WTC11 (cell line): ENCODE data around the gene CSF1R. TPM values are rescaled to one million over a fixed set of nuclear protein-coding genes. Genes with fewer than 3 reads are reported as not detected.

ENCODE experiments used
- ATAC-seq: fragments of 200-7000 bp; cut with Tn5 transposase; 2 replicates; pipeline ENCODE4 v1.10.0; 2021; ENCODE audit warnings: mild to moderate bottlenecking, moderate library complexity
- CTCF ChIA-PET: fragments of 300-600 bp; sonication (Branson Sonifier 250); formaldehyde crosslinking; loops from one replicate; lab custom pipeline; 2021; ENCODE audit warnings: antibody characterized with exemption; lab: Charles Lee
- POLR2A ChIA-PET: fragments of 350-600 bp; sonication (Branson Sonifier 250); formaldehyde crosslinking; loops from one replicate; lab custom pipeline; 2021; ENCODE audit warnings: antibody characterized with exemption; lab: Charles Lee
- DNase-seq: peaks from one replicate; pipeline ENCODE4 v3.0.0; 2021; ENCODE audit warnings: low spot score
- H3K27ac Mint-ChIP-seq: 2 replicates; pipeline ENCODE4 v1.8.0; 2021; ENCODE audit warnings: mixed read lengths
- H3K27me3 Mint-ChIP-seq: 2 replicates; pipeline ENCODE4 v1.8.0; 2021; ENCODE audit warnings: low read depth, mild to moderate bottlenecking, moderate library complexity, mixed read lengths
- H3K36me3 Mint-ChIP-seq: 2 replicates; pipeline ENCODE4 v1.8.0; 2021; ENCODE audit warnings: mixed read lengths
- H3K4me1 Mint-ChIP-seq: 2 replicates; pipeline ENCODE4 v1.8.0; 2022; ENCODE audit warnings: mixed read lengths
- H3K4me3 Mint-ChIP-seq: 2 replicates; pipeline ENCODE4 v1.8.0; 2021; ENCODE audit warnings: mild to moderate bottlenecking, moderate library complexity, mixed read lengths
- H3K9me3 Mint-ChIP-seq: 2 replicates; pipeline ENCODE4 v1.8.0; 2021; ENCODE audit warnings: mixed read lengths
- EMX1 ChIP-seq: fragments of 250-450 bp; sonication (Bioruptor Pico); IDR thresholded peaks from 2 replicates; pipeline ENCODE4 v1.8.0; 2021; ENCODE audit warnings: mild to moderate bottlenecking
- FOXJ3 ChIP-seq: sonication (generic); formaldehyde crosslinking; IDR thresholded peaks from 2 replicates; pipeline ENCODE4 v1.9.0; 2021; ENCODE audit warnings: missing genetic modification reagents, mild to moderate bottlenecking, borderline replicate concordance
- GRHL2 ChIP-seq: fragments of 250-450 bp; sonication (Bioruptor Pico); IDR thresholded peaks from 2 replicates; pipeline ENCODE4 v1.8.0; 2022; ENCODE audit warnings: mild to moderate bottlenecking, moderate library complexity; ENCODE audit not compliant: insufficient replicate concordance, severe bottlenecking
- IRF2 ChIP-seq: sonication (generic); formaldehyde crosslinking; IDR thresholded peaks from 2 replicates; pipeline ENCODE4 v1.8.0; 2022; ENCODE audit warnings: low read depth, missing genetic modification reagents, borderline replicate concordance
- JAZF1 ChIP-seq: fragments of 250-450 bp; sonication (Bioruptor Pico); IDR thresholded peaks from 2 replicates; pipeline ENCODE4 v1.9.0; 2021; ENCODE audit warnings: moderate library complexity, mild to moderate bottlenecking, inconsistent platforms
- MYBL2 ChIP-seq: sonication (generic); formaldehyde crosslinking; IDR thresholded peaks from 2 replicates; pipeline ENCODE4 v1.8.1; 2023; ENCODE audit warnings: mild to moderate bottlenecking, moderate library complexity, missing genetic modification reagents
- NFATC4 ChIP-seq: fragments of 250-450 bp; sonication (Bioruptor Pico); IDR thresholded peaks from 2 replicates; pipeline ENCODE4 v1.9.0; 2021; ENCODE audit warnings: mild to moderate bottlenecking
- NR2C2 ChIP-seq: sonication (generic); formaldehyde crosslinking; IDR thresholded peaks from 2 replicates; pipeline ENCODE4 v1.8.0; 2022; ENCODE audit warnings: mild to moderate bottlenecking, missing genetic modification reagents
- PRRX2 ChIP-seq: fragments of 250-450 bp; sonication (Bioruptor Pico); IDR thresholded peaks from 2 replicates; pipeline ENCODE4 v1.8.0; 2021; ENCODE audit warnings: mild to moderate bottlenecking
- RORB ChIP-seq: fragments of 250-450 bp; sonication (Bioruptor Pico); IDR thresholded peaks from 2 replicates; pipeline ENCODE4 v1.9.0; 2021; ENCODE audit warnings: mild to moderate bottlenecking
- SMAD3 ChIP-seq: sonication (generic); formaldehyde crosslinking; IDR thresholded peaks from 2 replicates; pipeline ENCODE4 v1.8.0; 2022; ENCODE audit warnings: missing genetic modification reagents, mild to moderate bottlenecking, borderline replicate concordance
- TP53 ChIP-seq: sonication (generic); formaldehyde crosslinking; IDR thresholded peaks from 2 replicates; pipeline ENCODE4 v1.8.1; 2023; ENCODE audit warnings: mild to moderate bottlenecking, missing genetic modification reagents
- ZNF121 ChIP-seq: sonication (generic); formaldehyde crosslinking; IDR thresholded peaks from 2 replicates; pipeline ENCODE4 v1.8.0; 2023; ENCODE audit warnings: missing genetic modification reagents
- ZNF138 ChIP-seq: sonication (generic); formaldehyde crosslinking; conservative IDR thresholded peaks from 2 replicates; pipeline ENCODE4 v1.8.1; 2022; ENCODE audit warnings: mild to moderate bottlenecking, moderate library complexity, missing genetic modification reagents
- ZNF396 ChIP-seq: fragments of 250-450 bp; sonication (Bioruptor Pico); IDR thresholded peaks from 2 replicates; pipeline ENCODE4 v1.8.0; 2021; ENCODE audit warnings: mild to moderate bottlenecking, moderate library complexity, borderline replicate concordance
- ZNF671 ChIP-seq: fragments of 250-450 bp; sonication (Bioruptor Pico); IDR thresholded peaks from 2 replicates; pipeline ENCODE4 v1.8.0; 2021; ENCODE audit warnings: mild to moderate bottlenecking
- total RNA-seq: library from RNA; stranded (reverse); gene quantifications from 3 replicates; pipeline ENCODE4 v1.2.3, GENCODE V29; 2021
- TF ChIP-seq, protein P1 (sequence below): sonication (generic); formaldehyde crosslinking; IDR thresholded peaks from 2 replicates; pipeline ENCODE4 v1.8.0; 2022; ENCODE audit warnings: missing genetic modification reagents
- TF ChIP-seq, protein P2 (sequence below): fragments of 250-450 bp; sonication (Bioruptor Pico); IDR thresholded peaks from 2 replicates; pipeline ENCODE4 v1.8.0; 2021; ENCODE audit warnings: mild to moderate bottlenecking
- TF ChIP-seq, protein P3 (sequence below): fragments of 250-450 bp; sonication (Bioruptor Pico); IDR thresholded peaks from 2 replicates; pipeline ENCODE4 v1.9.0; 2021; ENCODE audit warnings: mild to moderate bottlenecking
- TF ChIP-seq, protein P4 (sequence below): sonication (generic); formaldehyde crosslinking; IDR thresholded peaks from 2 replicates; pipeline ENCODE4 v1.8.1; 2022; ENCODE audit warnings: mild to moderate bottlenecking, missing genetic modification reagents, moderate library complexity, borderline replicate concordance
- TF ChIP-seq, protein P5 (sequence below): sonication (generic); formaldehyde crosslinking; IDR thresholded peaks from 2 replicates; pipeline ENCODE4 v1.8.0; 2023; ENCODE audit warnings: mild to moderate bottlenecking, missing genetic modification reagents

The CSF1R gene
- total RNA-seq, 1 experiment from 2014 or later, result 0.20 TPM

DNA sequence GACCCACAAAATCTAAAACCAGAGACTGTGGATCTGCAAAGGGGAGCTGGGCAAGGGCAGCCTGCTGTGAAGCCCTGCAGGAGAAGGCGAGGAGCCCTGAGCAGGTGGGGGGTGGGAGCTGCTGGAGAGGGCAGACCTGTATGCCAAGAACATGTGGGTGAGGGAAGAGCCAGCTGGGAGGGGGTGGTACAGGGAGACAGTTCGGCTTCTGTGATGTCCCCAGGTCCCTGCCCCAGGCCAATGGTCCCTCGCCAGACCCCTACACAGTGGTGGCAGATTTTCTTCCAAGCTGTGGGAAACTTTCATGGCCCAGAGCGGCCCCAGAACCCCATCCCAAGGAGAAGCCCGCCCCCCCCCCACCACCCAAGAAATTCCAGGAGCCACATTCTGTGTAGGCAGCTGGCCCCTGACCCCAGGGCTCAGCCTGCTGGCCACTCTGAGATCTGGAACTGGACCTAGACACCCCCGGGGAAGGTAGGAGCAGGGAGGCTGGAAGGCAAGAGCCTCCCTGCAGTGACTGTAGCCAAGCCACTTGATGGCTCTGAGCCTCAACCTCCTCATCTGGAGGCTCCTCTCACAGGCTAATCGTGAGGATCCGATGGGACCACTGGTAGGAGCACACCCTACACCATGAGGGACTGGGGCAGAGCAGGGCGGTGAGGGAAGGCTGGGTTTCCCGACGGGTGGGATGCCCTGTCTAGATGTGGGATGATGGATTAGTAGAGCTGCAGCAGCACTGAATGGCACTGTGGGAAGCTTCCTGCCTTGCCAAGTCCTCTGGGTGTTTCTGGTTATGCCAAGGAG is 22.6 kb upstream of the CSF1R start (continued):
- TF ChIP-seq ZNF671 (CRISPR knock-in tag) (no peak), TP53 (CRISPR knock-in tag) (no peak)

DNA sequence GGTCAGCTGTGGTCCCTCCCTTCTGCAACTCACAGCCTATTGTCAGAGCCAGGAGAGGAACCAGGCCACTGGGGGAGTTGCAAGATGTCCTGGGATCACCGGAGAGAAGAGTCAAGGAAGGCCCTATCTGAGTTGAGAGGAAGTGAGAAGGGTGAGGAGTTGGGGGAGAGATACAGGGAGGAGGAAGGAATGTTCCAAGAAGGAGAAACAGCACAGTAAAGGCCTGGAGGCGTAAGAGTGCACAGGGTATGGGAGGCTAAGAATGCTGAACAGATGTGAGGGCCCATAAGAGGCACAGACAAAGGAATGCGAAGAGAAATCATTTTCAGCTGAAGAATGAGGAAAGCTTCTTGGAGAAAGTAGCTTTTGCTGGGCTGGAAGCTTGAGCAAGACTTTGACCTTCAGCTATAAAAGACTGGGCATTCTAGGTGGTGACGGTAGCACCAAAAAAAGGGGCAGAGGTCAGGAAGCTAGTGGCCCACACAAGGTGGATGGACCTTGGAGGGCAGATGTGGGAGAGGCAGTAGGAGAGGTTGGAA is 21.6 kb upstream of the CSF1R start:
- Mint-ChIP-seq H3K4me3 (no peak overlapping the region), H3K9me3 (no peaks in the 10 kb centered on the region), H3K27ac (no peak overlapping the region), H3K36me3 (no peaks in the 10 kb centered on the region), H3K27me3 (no peaks in the 10 kb centered on the region), H3K4me1 (0 out of 2 replicates have a peak, but pooled peaks cover 2% of the 10 kb centered on the region)
- no peak for ATAC-seq
- ChIA-PET POLR2A (no interaction called here), CTCF (interaction anchor here (1.3 kb wide), 1 partner anchor 14 kb away, joined by 3 read pairs; no protein-coding TSS in a partner anchor)
- no peak for DNase-seq
- TF ChIP-seq PRRX2 (CRISPR knock-in tag) (no peak), RORB (CRISPR knock-in tag) (no peak), FOXJ3 (CRISPR knock-in tag) (no peak), EMX1 (CRISPR knock-in tag) (no peak), NFATC4 (CRISPR knock-in tag) (no peak), ZNF138 (no peak), GRHL2 (CRISPR knock-in tag) (no peak), SMAD3 (CRISPR knock-in tag) (no peak), IRF2 (no peak), NR2C2 (CRISPR knock-in tag) (no peak), MYBL2 (CRISPR knock-in tag) (no peak), ZNF121 (CRISPR knock-in tag) (no peak), JAZF1 (CRISPR knock-in tag) (no peak), ZNF396 (CRISPR knock-in tag) (no peak)
- TF ChIP-seq, protein P1, sequence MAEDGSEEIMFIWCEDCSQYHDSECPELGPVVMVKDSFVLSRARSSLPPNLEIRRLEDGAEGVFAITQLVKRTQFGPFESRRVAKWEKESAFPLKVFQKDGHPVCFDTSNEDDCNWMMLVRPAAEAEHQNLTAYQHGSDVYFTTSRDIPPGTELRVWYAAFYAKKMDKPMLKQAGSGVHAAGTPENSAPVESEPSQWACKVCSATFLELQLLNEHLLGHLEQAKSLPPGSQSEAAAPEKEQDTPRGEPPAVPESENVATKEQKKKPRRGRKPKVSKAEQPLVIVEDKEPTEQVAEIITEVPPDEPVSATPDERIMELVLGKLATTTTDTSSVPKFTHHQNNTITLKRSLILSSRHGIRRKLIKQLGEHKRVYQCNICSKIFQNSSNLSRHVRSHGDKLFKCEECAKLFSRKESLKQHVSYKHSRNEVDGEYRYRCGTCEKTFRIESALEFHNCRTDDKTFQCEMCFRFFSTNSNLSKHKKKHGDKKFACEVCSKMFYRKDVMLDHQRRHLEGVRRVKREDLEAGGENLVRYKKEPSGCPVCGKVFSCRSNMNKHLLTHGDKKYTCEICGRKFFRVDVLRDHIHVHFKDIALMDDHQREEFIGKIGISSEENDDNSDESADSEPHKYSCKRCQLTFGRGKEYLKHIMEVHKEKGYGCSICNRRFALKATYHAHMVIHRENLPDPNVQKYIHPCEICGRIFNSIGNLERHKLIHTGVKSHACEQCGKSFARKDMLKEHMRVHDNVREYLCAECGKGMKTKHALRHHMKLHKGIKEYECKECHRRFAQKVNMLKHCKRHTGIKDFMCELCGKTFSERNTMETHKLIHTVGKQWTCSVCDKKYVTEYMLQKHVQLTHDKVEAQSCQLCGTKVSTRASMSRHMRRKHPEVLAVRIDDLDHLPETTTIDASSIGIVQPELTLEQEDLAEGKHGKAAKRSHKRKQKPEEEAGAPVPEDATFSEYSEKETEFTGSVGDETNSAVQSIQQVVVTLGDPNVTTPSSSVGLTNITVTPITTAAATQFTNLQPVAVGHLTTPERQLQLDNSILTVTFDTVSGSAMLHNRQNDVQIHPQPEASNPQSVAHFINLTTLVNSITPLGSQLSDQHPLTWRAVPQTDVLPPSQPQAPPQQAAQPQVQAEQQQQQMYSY (CRISPR knock-in tag), result no peak
- TF ChIP-seq, protein P2, sequence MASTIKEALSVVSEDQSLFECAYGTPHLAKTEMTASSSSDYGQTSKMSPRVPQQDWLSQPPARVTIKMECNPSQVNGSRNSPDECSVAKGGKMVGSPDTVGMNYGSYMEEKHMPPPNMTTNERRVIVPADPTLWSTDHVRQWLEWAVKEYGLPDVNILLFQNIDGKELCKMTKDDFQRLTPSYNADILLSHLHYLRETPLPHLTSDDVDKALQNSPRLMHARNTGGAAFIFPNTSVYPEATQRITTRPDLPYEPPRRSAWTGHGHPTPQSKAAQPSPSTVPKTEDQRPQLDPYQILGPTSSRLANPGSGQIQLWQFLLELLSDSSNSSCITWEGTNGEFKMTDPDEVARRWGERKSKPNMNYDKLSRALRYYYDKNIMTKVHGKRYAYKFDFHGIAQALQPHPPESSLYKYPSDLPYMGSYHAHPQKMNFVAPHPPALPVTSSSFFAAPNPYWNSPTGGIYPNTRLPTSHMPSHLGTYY (CRISPR knock-in tag), result no peak
- TF ChIP-seq, protein P3, sequence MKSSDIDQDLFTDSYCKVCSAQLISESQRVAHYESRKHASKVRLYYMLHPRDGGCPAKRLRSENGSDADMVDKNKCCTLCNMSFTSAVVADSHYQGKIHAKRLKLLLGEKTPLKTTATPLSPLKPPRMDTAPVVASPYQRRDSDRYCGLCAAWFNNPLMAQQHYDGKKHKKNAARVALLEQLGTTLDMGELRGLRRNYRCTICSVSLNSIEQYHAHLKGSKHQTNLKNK (CRISPR knock-in tag), result no peak
- TF ChIP-seq, protein P4, sequence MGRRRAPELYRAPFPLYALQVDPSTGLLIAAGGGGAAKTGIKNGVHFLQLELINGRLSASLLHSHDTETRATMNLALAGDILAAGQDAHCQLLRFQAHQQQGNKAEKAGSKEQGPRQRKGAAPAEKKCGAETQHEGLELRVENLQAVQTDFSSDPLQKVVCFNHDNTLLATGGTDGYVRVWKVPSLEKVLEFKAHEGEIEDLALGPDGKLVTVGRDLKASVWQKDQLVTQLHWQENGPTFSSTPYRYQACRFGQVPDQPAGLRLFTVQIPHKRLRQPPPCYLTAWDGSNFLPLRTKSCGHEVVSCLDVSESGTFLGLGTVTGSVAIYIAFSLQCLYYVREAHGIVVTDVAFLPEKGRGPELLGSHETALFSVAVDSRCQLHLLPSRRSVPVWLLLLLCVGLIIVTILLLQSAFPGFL (CRISPR knock-in tag), result no peak
- TF ChIP-seq, protein P5, sequence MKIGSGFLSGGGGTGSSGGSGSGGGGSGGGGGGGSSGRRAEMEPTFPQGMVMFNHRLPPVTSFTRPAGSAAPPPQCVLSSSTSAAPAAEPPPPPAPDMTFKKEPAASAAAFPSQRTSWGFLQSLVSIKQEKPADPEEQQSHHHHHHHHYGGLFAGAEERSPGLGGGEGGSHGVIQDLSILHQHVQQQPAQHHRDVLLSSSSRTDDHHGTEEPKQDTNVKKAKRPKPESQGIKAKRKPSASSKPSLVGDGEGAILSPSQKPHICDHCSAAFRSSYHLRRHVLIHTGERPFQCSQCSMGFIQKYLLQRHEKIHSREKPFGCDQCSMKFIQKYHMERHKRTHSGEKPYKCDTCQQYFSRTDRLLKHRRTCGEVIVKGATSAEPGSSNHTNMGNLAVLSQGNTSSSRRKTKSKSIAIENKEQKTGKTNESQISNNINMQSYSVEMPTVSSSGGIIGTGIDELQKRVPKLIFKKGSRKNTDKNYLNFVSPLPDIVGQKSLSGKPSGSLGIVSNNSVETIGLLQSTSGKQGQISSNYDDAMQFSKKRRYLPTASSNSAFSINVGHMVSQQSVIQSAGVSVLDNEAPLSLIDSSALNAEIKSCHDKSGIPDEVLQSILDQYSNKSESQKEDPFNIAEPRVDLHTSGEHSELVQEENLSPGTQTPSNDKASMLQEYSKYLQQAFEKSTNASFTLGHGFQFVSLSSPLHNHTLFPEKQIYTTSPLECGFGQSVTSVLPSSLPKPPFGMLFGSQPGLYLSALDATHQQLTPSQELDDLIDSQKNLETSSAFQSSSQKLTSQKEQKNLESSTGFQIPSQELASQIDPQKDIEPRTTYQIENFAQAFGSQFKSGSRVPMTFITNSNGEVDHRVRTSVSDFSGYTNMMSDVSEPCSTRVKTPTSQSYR (CRISPR knock-in tag), result no peak
